HK-2 (cell line): ENCODE data around the gene MYOM1.
A peak's percentile ranks its signal among the peaks of the same experiment; 100 is the strongest.

Source experiments
- DNase-seq: peaks from one replicate; pipeline ENCODE4 v3.0.0-alpha.2; 2018; ENCODE audit not compliant: unreplicated experiment

Gene MYOM1

DNA sequence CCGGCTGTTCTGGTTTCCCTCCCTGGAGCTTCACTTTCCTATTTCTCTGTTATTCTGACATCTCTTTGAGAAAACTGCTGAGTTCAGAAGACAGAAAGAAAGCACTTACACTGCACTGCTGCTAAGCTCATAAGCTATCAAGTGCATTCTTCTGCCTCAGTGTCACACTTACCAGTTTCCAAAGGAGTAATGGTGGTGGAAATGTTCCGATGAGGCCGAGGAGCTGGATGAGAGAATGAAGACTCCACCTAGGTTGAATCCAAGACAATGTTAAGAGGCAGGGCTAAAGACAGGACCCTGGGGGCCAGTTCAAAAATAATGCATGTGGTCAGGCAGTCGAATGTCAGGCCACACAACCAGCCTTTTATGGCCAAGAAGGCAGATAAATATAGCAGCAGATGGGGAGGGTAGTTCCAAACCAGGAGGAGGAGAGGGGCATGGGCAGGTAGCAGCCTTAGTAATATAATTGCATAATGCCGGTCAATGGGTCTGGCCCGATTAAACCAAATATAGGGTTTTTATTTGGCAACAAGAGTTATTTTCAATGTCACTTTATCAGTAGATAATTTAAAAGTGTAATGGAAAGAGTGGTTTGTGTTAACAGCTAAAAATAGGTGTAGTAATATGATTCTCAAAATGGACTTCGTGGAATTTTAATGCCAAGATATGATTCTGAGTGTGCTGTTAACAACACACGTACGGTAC lies at the start of gene MYOM1:
Gene MYOM1 (minus strand): TSS at position 338 of the 705 bp plus-strand sequence. CDS start 4,745 bp downstream, outside the sequence.
- no peak for DNase-seq

DNA sequence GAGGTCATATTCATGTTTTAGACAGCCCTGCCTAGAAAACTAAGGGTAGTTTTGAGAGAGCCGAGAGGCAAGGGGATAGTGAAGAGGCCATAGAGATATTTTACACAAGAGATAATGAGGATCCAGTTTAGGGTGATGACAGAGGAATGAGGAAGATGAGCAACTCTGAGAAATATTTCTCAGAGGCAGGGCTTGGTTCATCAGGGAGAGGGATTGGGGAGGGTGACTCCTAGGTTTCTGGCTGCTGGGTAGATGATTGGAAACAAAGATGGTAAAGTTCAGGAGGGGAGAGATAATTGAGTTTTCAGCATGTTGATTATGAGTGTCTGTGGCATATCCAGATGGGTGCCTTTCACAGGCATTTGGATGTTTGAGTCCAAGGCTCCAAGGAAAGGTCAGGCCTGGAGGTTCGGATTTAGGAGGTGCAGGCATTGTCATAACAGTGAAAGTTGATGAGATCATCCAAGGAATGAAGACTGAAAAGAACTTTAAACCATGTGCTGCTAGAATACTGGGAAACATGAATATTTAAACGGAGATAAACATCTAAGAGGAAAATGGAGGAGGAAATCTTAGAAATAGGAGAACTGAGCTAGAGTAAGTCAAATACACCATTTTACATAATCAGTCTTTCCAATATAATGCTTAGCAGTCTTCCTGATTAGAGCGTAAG lies 49.6 kb upstream of the MYOM1 start:
- no peak for DNase-seq

DNA sequence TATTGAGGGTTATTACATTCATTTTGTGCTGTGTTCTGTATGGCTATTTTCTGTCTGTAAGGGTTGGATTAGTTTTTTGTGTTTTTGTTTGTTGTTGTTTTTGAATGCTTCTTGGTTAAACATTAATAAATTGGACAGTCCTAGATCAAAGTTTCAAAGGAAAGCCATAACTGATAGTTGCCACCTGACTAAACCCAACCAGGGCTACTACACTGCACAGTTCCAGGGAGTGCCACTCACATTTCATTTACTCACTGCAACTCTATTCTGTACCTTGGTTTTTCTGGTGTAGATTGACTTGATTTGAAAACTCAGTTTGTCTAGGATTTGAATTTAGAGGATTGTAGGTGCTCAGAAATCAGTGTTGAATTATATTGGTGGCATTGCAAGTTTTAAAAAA lies 48.5 kb upstream of the MYOM1 start:
- no peak for DNase-seq

DNA sequence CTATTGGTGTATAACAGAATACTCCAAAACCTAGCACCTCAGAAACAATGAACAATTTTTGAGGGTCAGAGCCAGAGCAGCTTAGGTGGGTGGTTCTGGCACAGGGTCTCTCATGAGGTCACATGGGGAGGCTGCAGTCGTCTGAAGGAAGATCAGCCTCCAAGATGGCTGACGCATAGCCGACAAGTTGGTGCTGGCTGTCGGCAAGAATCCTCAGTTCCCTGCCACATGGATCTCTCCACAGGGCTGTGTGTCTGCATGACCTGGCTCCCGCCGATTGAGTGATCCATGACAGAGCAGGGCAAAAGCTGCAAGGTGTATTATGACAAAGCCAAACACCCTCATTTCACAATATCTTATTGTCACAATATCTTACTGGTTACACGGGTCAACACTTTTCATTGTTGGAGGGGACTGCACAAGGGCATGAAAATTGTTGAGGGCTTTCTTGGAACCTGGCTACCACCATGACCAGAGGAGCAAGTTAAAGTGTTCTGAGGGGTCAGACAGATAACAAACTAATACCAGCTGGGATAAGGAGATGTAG lies 46.4 kb upstream of the MYOM1 start:
- DNase-seq, result no peak

DNA sequence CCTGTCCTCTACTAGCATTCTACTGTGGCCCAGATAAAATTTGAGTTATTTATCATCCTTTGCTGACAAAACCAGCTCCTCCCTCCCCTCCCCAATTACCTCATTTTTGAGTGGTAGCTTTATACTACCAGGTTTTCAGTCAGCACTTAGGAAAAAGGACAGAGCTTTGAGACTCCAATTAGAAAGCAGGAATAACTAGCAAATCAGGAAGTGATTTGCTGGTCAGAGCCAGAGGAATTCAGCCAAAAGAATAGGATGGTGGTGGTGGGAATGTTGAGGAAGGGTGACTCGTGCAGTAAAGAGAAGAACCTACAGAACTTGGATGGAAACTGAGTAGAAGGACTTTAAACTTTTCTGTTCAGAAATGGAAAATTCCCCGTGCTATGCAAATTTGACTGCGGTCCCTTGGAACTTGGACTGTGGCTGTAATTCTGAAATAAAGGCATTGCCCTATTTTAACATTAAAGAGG lies 45.8 kb upstream of the MYOM1 start:
- DNase-seq, result no peak

DNA sequence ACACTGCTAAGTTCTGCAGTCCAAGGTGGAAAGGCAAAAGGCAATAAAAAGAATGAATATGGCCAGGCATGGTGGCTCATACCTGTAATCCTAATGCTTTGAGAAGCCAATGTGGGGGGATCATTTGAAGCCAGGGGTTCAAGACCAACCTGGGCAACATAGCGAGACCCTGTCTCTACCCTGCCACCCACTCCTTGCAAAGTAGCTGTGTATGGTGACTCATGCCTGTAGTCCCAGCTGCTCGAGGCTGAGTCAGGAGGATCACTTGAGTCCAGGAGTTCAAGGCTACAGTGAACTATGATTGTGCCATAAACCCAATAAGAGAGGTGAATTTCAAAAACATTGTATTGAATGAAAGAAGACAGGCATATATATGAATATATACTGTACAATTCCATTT lies 44.6 kb upstream of the MYOM1 start:
- no peak for DNase-seq

DNA sequence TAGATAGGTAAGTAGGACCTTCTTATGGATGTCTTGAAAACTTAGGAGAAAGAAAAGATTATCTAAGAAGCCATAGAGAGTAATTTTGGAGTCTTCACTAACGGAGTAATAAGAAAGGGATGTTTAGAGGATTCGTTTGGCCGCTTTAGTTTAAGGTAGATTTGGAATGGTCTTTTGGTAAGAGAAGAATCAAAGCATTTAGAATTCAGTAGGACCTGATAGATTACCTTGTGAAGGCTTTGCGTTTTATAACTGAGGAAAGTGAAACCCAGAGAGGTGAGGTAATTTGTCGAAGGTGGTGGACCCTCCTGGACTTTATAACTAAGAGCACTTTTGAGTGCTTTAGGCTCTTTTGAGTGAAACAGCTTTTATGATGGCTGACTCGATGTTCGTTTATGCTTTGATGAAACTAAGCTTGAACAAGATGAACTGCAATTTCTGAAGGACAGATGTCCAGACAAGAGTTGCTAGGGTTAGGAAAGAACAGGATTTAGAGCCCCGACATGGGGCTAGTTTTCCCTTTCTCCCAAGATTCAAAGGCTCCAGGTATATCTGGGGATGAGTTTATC lies 43.4 kb upstream of the MYOM1 start:
- DNase-seq, result no peak

DNA sequence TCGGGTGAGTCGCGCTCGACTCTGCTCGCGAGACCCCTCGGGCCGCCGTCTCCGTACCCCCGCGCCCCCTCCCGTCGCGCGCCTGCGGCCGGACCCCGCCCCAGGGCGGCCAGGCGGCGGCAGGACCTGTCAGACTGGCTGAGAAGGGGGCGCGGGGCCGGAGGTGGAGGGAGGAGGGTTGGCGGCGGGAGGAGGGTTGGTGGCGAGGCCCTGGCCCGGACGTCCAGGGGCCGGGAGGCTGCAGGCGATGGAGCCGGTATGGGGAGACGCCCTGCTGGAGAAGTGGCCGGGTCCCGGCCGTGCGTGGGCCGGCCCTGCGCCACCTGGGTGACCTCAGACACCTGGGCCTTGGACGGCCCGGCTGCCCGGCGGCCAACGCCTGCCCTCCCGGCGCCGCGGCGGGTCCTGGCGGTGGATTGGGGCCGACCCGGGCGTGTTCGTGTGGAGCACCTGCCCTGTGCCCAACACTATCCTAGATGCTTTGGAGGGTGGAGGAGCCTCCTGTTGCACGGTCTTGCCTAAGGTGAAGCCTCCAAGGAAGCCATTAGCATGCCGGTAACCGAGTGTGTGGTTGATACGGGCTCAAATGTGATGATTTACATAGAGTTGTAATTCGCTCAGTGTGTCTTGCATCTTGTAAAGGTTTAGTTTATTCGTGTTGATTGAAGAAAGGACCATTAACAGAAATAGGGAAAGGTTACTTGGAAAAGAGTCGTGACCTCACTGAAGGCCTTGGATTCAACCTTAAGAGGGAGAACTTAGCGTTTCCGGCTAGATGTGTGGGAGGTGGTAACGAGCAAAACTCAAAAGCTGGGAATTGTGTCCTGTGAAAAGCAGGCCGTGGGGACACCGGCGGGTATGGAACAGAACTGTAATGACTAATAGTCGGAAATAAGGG lies 42.7 kb upstream of the MYOM1 start:
- no peak for DNase-seq

DNA sequence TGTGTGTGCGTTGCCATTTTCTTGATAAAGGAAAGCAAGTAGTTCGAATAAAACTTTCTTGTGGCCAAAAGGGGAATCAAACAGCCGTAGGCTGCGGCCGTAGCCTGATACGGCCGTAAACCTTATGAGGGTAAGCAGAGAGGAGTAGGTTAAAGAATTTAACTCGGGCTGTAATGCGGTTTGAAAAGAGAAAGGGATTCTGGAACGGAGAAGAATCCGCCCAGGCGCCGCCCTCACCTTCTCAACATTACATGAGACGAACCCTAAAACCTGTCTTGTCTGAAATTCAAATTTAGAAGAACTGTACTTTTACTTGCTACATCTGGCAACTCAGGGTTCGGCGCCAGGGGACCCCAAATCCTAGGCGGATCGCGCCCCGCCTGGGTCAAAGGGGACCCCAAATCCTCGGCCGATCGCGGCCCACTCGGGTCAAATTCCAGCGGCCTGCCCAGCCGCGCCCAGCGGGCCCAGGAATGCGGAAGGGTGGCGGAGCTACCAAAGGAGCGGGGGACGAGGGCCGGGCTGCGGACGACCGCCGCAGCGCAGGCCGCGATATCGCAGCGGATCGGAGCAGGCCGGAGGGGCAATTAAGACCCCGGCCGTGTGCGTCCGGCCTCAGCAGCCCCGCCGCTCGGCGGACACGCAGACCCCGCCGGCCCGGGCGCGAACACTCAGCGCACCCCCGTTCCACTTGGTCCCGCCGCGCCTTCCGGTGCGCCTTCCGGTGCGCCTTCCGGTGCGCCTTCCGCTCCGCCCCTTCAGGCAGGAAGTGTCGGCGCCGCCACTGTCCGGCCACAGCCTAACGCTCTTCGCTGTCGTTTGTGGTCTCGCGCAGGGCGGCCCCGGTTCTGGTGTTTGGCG lies 41.8 kb upstream of the MYOM1 start, which contains the start of gene MYL12B:
Gene MYL12B (plus strand): TSS at position 761 of the 861 bp plus-strand sequence. CDS start 10,766 bp downstream, outside the sequence.
- peak; percentile 78 for DNase-seq

DNA sequence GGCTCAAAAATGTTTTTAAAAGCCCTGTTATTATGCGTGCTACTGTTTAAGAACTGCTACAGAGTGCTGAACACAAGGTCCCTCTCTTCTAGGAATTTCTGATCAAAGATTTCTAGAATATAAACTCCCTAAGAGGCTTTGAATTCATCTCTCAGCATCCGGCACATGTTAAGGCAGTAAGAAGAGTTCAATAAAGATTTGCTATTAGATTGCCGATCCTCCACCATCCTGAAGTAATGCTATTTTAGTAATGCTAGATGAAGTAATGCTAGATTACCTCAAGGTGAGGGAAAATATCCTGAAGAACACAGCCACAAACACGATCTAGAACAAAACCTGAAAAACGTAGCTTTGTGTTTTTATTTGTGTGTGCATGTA lies 41.2 kb upstream of the MYOM1 start:
- no peak for DNase-seq

DNA sequence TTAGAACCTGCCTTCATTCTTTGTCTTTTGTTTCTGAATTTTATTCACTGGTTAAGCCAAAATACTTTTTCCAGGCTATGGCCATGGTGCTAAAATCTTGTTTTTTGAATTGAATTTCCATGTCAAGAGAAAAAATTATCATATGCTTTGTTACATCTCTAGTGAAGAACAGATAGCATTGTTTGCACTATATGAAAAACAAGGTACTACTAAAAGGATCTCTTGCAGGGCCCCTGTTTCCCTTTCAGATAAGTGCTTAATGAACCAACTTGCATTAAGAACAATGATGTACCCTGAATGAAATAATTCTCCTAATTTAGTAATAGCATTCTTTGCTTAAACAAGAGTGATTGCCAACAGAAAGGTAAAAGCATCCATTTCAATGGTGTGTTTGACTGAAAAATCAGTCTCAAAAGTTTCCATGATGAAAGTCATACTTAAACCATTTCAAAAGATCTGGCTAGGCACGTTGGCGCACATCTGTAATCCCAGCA lies 37.9 kb upstream of the MYOM1 start:
- DNase-seq, result no peak

DNA sequence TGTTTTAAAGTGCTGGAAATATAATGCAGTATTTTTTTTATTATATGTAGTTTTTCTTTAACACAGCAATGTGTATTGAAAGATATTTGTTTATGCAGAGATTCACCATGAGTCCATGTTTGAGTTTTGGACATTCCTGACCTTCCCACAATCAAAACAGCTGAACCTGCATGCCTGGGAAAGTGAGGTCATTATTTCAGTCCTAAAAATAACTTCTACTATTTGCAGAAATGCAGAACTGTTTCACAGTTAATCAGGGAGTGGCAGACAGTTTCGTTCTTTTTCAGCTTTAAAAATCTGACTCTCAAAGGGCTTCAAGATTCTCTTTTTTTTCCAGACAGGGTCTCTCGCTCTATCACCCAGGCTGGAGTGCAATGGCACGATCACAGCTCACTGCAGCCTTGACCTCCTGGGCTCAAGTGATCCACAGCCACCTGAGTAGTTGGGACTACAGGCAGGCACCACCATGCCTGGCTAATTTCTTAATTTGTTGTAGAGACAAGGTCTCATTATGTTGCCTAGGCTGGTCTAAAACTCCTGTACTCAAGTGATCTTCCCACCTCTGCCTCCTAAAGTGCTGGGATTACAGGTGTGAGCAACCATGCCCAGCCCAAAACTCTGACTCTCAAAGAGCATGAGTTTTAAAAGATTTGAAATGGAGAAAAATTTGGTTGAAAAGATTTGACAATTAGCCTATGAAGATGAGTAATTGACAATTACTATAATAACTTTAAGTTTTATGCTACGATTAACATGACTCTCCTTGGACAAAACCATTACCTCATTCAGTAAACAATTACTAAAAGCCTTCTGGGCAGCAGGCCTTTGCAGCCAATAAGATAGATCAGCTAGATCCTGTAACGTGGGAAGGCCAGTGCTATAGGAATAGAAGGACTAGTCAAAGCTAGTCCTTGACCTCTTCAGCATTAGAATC lies 37.2 kb upstream of the MYOM1 start:
- no peak for DNase-seq

DNA sequence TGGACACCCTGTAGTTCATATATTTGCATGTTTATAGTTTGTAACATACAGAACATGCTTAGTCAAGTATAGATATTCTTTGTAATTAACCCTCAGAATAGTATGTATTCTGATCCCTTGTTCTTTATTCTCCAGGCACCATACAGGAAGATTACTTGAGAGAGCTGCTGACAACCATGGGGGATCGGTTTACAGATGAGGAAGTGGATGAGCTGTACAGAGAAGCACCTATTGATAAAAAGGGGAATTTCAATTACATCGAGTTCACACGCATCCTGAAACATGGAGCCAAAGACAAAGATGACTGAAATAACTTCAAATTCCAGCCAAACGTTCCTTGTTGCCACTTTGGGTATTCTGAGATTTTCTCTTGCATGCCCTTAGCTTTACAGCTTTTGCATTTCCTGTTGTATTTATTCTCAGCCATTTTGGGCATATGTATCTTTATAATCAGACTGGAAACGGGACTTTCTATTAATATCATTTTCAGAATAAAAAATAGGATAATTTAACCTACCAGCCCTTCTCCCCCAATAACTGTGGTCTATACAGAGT lies 35.9 kb upstream of the MYOM1 start:
- DNase-seq, result no peak

DNA sequence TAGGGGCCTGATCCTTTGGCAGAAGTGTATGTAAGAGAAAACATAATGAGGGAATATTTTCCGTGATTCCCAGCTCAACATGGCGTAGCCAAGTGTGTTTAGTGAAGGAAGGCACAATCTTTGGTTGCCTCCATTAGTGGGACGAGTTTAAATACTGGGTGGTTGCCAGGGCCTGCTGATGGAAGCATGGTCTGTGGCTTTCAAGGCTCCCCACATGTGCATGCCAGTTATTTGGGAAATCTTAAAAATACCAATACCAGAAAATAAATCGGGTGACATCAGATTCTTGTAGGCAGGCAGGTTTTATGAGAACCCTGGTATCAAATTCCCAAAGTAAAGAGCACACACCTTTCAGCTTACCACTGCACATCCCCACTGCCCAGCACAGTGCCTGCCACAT lies 35.0 kb upstream of the MYOM1 start:
- no peak for DNase-seq

DNA sequence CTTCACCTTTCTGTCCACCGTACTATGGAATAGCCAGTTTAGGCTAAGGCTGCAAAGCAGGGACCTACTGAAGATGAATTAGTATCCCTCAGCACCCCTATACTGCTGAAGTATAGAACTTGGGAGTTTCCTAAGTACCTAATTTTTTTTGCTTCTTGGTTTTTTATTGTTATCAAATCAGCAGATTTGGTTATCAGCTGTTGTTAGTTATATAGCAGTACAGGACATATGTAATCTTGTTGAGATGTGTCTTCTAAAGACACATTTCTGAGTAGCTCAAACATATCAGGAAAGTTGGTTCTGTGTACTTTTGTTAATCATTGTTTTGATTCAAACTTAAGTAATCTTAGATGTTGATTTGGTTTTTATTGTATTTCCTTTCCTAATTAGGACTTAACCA lies 33.1 kb upstream of the MYOM1 start:
- no peak for DNase-seq

DNA sequence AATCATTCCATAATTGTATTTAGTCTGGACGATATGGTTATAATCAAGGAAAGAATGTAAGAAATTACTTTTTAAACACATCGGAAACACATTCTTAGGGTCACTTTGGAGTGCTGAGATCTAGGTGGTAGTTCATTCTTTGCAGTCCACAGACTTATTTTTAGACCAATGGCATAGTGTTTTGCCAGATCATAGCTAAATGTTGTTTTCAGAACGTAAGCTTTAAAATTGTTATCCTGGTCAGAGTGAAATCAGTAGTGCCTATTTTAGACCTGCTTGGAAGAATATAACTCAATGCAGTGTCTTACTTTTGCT lies 32.2 kb upstream of the MYOM1 start:
- no peak for DNase-seq

DNA sequence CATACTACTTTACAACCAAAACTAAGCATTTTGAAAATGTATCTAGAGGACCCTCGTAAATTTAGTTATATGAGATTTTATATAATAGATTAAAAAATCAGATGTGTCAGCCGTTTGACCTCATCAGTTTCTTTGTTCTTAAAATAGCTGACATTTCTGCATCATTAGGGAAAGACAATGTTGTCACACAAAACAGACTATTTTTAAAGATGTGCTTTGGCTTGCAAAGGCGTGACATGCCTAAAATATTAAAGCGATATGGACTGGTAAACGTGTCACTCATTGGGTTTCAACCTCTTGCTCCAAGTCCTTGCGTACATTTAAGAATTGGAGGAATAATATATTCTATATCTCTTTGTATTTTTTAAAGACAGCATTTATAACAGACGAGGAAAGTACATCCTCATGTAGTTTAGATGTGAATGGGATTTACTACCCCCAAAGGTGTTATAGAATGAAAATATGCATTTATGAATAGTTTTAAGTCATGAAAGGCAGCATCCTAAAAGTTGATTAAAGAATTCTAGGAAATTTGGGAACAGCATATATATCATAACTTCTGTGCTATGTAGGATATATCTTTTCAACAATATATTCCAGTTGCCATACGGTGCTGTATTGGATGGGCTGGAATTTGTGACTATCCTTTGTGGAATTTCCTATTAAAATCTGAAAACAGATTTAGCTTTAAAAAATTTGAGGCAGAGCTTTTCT lies 31.6 kb upstream of the MYOM1 start:
- no peak for DNase-seq

DNA sequence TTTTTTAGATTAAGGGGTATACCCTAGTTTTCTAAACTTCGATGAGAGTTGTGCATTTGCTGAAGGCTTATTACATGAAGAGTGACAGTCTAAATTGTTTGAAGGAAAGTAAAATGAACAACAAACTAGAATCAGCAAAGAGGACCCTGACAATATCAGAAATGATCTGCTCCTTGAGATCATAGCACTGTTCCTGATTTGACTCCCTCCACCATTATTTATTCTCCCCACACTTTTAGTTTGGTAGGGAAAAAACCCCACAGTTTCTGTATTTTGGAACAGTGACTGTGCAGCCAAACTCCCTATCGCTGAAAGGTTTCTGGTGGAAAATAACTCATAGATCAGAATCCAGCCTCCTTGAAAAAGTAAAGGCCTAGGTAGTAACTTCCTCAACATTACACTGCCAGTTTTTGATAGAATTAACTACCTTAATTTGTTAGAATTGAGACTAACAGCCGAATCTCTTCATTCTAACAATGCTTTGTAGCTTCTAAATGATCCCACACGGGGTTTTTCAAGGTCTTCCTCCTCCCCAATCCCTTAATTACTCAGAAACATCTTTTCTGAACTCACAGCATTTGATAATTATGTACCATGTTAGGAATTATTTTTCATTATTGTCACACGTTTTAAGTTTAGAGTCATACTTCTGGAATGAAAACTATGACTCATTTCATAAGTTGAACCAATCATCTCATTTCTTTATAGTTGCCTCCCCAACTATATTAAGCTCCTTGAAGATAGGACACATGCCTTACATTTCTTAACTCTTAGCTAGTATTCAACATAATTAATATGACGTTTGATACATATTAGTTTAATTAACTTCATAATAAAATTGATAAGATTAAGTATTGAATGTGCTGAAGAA lies 30.7 kb upstream of the MYOM1 start:
- no peak for DNase-seq
